ENCODE measurements around the gene RABGAP1L.
"Not testable (repeated sequence)": the region's sequence is repeated elsewhere in the genome, so short reads cannot be mapped to it uniquely, and the experiment has no call there.

The RABGAP1L gene

DNA sequence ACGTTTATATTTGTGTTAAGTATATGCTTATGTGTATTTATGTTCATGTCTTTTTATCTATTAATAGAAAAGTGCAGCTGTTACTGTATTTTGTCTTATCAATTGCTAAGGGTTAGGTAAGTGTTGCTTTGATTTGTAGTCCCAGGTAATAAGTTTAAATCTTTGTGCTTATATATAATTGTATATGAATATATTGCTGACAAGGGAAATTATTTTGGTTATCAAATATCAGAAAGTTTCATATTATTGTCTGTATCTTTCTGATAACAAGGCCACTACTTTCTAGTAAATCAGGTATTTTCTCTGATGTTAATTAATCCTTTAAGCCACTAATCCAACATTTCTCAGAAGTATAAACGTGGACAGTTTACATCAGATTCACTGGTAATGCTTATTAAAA lies 309.7 kb downstream of the RABGAP1L start:
- DNase-seq (ENCODE audit: low spot score): no peak
- TF ChIP-seq, protein P1, sequence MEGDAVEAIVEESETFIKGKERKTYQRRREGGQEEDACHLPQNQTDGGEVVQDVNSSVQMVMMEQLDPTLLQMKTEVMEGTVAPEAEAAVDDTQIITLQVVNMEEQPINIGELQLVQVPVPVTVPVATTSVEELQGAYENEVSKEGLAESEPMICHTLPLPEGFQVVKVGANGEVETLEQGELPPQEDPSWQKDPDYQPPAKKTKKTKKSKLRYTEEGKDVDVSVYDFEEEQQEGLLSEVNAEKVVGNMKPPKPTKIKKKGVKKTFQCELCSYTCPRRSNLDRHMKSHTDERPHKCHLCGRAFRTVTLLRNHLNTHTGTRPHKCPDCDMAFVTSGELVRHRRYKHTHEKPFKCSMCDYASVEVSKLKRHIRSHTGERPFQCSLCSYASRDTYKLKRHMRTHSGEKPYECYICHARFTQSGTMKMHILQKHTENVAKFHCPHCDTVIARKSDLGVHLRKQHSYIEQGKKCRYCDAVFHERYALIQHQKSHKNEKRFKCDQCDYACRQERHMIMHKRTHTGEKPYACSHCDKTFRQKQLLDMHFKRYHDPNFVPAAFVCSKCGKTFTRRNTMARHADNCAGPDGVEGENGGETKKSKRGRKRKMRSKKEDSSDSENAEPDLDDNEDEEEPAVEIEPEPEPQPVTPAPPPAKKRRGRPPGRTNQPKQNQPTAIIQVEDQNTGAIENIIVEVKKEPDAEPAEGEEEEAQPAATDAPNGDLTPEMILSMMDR (IDR thresholded peaks at IDR 0.05; ENCODE audit: extremely low read depth, insufficient read depth, missing control alignments): no peak
- in situ Hi-C loops (cut with MboI; ENCODE audit: low pct_unique_long_range_greater_than_20kb, low sequenced_read_pairs, unreplicated experiment): no loop called here

DNA sequence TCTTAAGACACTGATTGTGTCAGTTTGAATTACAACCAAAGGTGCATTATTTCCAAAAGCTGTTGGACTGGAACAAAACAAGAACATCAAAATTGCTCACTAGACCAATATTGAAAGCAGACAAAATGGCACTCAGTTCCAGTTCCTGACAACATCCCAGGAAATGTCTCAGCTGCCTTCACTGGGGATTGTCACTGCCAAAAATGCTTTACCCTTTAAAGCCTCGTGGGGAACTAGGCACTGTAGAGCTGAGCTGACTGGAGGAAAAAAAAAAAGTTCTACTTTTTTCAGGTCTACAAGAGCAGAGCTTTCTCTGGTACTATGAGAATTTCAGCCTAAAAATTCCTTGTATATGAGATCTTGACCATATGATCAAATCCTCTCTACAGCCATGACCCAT lies 310.4 kb downstream of the RABGAP1L start:
- TF ChIP-seq, protein P1 (IDR thresholded peaks at IDR 0.05; ENCODE audit: extremely low read depth, insufficient read depth, missing control alignments): no peak
- in situ Hi-C loops (cut with MboI; ENCODE audit: low pct_unique_long_range_greater_than_20kb, low sequenced_read_pairs, unreplicated experiment): no loop called here
- DNase-seq (ENCODE audit: low spot score): no peak

DNA sequence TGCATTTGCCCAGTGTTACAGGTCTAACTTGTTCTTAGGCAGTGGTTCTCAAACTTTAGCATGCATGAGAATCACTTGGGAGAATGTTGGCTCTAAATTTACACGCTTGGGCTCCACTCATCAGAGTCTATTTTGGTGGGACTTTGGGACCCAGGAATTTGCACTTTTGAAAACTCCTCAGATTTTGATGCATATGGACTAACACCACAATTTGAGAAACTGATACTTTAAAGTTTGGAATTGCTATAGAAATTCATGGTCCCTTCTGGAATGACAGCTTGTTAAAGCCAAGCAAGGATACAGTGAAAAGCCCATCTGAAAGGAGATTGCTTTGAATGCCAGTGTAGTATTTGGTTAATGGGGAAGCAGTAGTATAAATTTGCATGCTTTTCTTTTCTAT lies 320.0 kb downstream of the RABGAP1L start:
- TF ChIP-seq, protein P1 (IDR thresholded peaks at IDR 0.05; ENCODE audit: extremely low read depth, insufficient read depth, missing control alignments): no peak
- no peak for DNase-seq (ENCODE audit: low spot score)
- in situ Hi-C loops (cut with MboI; ENCODE audit: low pct_unique_long_range_greater_than_20kb, low sequenced_read_pairs, unreplicated experiment): no loop called here

DNA sequence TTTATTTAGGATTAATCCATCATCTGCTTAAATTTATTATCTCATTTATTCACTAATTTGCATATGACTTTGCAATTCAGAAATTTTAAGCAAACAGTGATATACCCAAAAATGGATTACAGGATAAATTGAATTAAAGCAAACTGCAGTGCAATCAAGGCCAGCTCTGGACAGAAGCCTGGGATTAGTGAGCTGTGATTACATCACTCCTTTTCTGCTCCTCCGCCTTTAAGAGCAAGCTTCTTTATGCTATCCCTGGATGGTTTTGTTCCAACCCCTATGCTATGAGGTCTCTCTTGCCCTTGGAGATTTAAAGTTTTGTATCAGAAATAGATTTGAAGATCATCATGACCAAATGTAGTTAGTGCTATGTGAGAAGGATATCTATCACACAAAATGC lies 321.0 kb downstream of the RABGAP1L start:
- TF ChIP-seq, protein P1 (IDR thresholded peaks at IDR 0.05; ENCODE audit: extremely low read depth, insufficient read depth, missing control alignments): no peak
- in situ Hi-C loops (cut with MboI; ENCODE audit: low pct_unique_long_range_greater_than_20kb, low sequenced_read_pairs, unreplicated experiment): no loop called here
- DNase-seq (ENCODE audit: low spot score): no peak

DNA sequence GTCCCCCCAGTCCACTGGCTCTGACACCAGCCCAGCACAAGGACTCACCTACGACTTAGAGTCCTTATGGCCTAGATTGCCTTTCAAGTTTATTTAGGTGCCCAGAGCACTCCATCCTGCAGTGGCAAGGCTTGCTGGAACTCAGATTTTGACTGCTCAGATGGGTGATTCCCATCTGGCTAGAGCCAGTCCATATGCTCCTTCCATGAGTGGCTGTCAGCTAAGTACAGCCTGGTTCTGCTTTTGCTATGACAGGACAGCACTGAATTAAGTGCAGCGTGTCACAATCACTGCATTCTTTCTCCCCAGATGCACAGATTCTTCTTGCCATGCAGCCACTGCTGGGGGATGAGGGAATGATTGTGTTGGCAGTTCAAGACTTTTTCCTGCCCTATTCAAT lies 332.3 kb downstream of the RABGAP1L start:
- in situ Hi-C loops (cut with MboI; ENCODE audit: low pct_unique_long_range_greater_than_20kb, low sequenced_read_pairs, unreplicated experiment): no loop called here
- DNase-seq (ENCODE audit: low spot score): no peak
- TF ChIP-seq, protein P1 (IDR thresholded peaks at IDR 0.05; ENCODE audit: extremely low read depth, insufficient read depth, missing control alignments): no peak

DNA sequence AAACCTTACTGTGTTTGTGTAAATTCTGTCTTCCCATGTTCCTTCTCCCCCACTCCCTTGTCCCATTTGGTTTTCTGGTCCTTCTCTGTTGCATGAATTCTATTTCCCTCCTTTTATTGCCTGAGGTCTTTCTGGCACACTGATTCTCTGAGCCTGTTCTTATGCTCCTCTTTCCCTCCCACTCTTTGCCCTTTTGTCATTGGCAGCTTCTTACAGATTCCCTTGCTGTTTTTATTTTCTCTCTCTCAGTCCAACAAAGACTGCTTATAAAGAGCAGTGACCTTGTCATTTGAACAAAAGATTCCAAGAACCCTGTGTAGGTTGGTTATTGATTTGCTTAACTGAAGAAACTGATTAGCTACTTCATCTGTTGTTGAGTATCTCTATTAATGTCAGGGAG lies 338.2 kb downstream of the RABGAP1L start:
- in situ Hi-C loops (cut with MboI; ENCODE audit: low pct_unique_long_range_greater_than_20kb, low sequenced_read_pairs, unreplicated experiment): no loop called here
- DNase-seq (ENCODE audit: low spot score): no peak
- TF ChIP-seq, protein P1 (IDR thresholded peaks at IDR 0.05; ENCODE audit: extremely low read depth, insufficient read depth, missing control alignments): no peak

DNA sequence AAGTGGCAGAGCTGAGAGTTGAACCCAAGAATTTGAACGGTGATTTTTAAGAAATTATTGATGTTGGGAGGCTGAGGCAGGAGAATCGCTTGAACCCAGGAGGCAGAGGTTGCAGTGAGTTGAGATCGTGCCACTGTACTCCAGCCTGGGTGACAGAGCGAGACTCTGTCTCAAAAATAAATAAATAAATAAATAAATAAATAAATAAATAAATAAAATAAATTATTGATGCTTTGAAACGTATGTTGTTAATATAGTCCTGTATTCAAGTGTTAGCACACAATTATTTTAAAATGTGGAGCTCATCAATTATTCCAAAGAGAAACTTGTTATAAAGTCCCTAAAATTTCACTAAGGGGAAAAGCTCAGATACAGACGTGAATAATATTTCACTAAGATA lies 357.4 kb downstream of the RABGAP1L start:
- DNase-seq (ENCODE audit: low spot score); in situ Hi-C loops (cut with MboI; ENCODE audit: low pct_unique_long_range_greater_than_20kb, low sequenced_read_pairs, unreplicated experiment): not testable (repeated sequence)
